Neural progenitor cell (in vitro differentiated cells): Measurements from ENCODE around the gene SEMA3C.

Experiments
- CTCF ChIP-seq: fragments of 200-600 bp; sonication (generic); IDR thresholded peaks from 2 replicates; pipeline ENCODE4 v1.5.1; 2017; ENCODE audit warnings: antibody characterized with exemption, mild to moderate bottlenecking
- EZH2phosphoT487 ChIP-seq: fragments of 200-600 bp; sonication (generic); IDR thresholded peaks from 2 replicates; pipeline ENCODE4 v1.6.1; 2017; ENCODE audit warnings: antibody characterized with exemption

- TF ChIP-seq CTCF (no peak), EZH2phosphoT487 (no peak)
Measured at GRCh38 chr7:80942261-80943041, 23.6 kb upstream of the SEMA3C start.
